NT2/D1 (cell line): ENCODE measurements around the gene SLC44A3.
A peak's percentile ranks its signal among the peaks of the same experiment; 100 is the strongest.

Experiments used
- DNase-seq: peaks from one replicate; pipeline ENCODE4 v3.0.0-alpha.2; 2011; ENCODE audit warnings: low read depth, low spot score
- H3K27me3 ChIP-seq: 2 replicates; pipeline ENCODE4 v1.6.0; 2011; ENCODE audit warnings: mild to moderate bottlenecking; ENCODE audit not compliant: insufficient read length, insufficient read depth
- H3K36me3 ChIP-seq: 2 replicates; pipeline ENCODE4 v1.6.1; 2011; ENCODE audit warnings: mild to moderate bottlenecking, low read length, mixed read lengths; ENCODE audit not compliant: insufficient read depth, insufficient read length
- H3K4me1 ChIP-seq: 2 replicates; pipeline ENCODE4 v1.5.1; 2011; ENCODE audit not compliant: insufficient read depth, insufficient read length
- H3K4me3 ChIP-seq: 2 replicates; pipeline ENCODE4 v1.5.1; 2011; ENCODE audit warnings: low read depth; ENCODE audit not compliant: insufficient read length
- H3K9ac ChIP-seq: 2 replicates; pipeline ENCODE4 v1.6.0; 2011; ENCODE audit warnings: low read depth; ENCODE audit not compliant: insufficient read length
- H3K9me3 ChIP-seq: 2 replicates; pipeline ENCODE4 v1.5.1; 2011; ENCODE audit warnings: mild to moderate bottlenecking, low read length; ENCODE audit not compliant: insufficient read depth
- SUZ12 ChIP-seq: IDR thresholded peaks from 2 replicates; pipeline ENCODE4 v1.6.1; 2011; ENCODE audit not compliant: insufficient read length, insufficient read depth; ENCODE audit errors: extremely low read depth
- YY1 ChIP-seq: IDR thresholded peaks from 2 replicates; pipeline ENCODE4 v1.6.1; 2011; ENCODE audit not compliant: insufficient read length, insufficient read depth
- ZNF274 ChIP-seq: IDR thresholded peaks from 2 replicates; pipeline ENCODE4 v1.6.1; 2011; ENCODE audit warnings: mild to moderate bottlenecking, low read depth, low read length

Gene SLC44A3

DNA sequence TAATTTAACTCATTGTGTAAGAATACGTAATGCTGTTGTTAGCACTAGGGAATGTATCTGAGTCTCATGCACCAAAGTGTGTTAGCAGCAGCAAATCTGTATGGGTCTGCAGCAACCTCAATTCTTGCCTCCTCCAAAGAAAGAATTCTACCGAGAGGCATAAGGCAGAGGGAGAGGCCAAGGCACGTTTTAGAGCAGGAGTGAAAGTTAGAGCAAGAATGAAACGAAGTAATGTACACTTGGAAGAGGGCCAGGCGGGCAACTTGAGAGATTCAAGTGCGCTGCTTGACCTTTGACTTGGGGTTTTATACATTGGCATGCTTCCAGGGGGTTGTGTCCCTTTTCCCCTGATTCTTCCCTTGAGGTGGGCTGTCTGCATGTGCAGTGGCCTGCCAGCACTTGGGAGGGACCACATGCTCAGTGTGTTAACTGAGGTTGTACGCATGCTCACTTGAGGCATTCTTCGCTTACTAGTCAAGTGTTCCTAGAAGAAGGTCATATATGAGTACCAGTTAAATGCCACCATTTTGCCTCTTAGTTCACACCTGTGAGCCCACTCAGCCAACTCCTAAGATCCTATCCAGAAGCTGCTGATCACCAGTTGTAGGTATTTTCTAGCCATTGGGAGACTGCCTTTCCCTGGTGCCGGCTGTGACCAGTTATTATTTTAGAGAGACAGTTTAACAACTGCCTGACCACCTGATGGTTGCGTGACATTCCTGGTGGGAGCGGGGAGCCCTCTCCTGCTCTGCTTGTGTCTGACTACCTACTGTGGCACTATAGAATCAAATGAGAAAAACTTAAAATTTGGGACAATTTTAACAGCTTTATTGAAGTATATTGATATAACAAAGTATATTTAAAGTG lies 109.4 kb downstream of the SLC44A3 start:
- Histone ChIP-seq H3K36me3 (peaks cover 8% of the 10 kb centered on the region), H3K27me3 (no peaks in the 10 kb centered on the region), H3K4me3 (peak overlapping the region; percentile 9), H3K9ac (no peak overlapping the region), H3K4me1 (no peaks in the 10 kb centered on the region), H3K9me3 (no peaks in the 10 kb centered on the region)
- TF ChIP-seq SUZ12 (no peak), ZNF274 (no peak)
- no peak for DNase-seq

DNA sequence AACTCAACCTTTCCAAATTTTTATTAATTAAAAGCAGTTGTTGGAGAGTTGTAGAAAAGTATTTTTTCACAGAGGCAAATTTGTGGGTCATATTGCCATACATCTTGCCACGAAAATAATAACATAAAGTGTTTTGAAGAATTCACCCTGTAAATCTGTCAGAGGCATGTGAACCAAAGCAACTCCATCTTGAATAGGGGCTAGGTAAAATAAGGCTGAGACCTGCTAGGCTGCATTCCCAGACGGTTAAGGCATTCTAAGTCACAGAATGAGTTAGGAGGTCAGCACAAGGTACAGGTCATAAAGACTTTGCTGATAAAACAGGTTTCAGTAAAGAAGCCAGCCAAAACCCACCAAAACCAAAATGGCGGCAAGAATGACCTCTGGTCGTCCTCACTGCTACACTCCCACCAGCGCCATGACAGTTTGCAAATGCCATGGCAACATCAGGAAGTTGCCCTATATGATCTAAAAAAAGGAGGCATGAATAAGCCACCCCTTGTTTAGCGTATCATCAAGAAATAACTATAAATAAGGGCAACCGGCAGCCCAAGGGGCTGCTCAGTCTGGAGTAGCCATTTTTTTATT lies 111.2 kb downstream of the SLC44A3 start:
- Histone ChIP-seq H3K4me3 (no peak overlapping the region), H3K36me3 (no peaks in the 10 kb centered on the region), H3K9ac (no peak overlapping the region), H3K9me3 (no peaks in the 10 kb centered on the region), H3K4me1 (no peaks in the 10 kb centered on the region), H3K27me3 (no peaks in the 10 kb centered on the region)
- DNase-seq: no peak
- TF ChIP-seq ZNF274 (no peak), YY1 (no peak), SUZ12 (no peak)

DNA sequence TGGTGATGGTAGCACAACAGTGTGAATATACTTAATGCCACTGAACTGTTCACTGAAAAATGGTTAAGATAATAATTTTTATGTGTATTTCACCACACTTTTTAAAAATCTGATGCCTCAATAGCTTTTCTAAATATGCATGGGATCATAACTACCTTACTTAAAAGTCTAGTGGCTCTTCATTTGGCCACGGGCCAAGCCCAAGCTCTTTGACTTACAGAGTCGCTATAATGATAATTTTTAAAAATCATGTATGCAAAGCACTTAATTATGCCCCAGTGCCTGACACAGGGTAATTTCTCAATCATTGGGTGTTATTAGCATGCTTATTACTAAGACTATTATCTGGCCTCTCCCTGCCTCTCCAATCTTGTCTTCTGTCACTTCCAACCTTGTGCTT lies 114.4 kb downstream of the SLC44A3 start:
- no peak for DNase-seq
- TF ChIP-seq SUZ12: no peak
- no peak for TF ChIP-seq YY1
- no peak for TF ChIP-seq ZNF274
- H3K4me3 ChIP-seq: no peak overlapping the region

DNA sequence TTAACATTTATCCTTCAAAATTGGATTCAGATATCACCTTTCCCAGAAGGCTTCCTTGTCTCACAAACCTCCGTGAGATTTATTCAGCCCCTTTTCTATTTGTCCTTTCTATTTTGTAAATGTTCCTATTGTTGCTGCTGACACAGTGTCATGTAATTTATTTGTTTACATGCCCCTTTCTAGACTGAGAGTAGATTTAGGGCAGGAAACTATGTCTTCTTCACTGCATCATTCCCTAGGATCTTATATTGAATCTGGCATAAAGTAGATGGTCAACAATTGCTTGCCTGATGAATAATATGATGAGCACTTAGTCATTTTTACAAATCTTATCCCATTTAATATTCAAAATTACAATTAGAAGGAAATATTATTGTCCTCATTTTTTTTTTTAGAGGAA lies 114.9 kb downstream of the SLC44A3 start:
- DNase-seq: no peak
- TF ChIP-seq YY1 (no peak), SUZ12 (no peak), ZNF274 (no peak)
- Histone ChIP-seq H3K4me3 (no peak overlapping the region), H3K27me3 (no peaks in the 10 kb centered on the region), H3K36me3 (no peaks in the 10 kb centered on the region), H3K9me3 (no peaks in the 10 kb centered on the region), H3K9ac (no peak overlapping the region), H3K4me1 (no peaks in the 10 kb centered on the region)

More for the DNA sequence above, 114.4 kb downstream of the SLC44A3 start:
- Histone ChIP-seq H3K36me3 (no peaks in the 10 kb centered on the region), H3K4me1 (no peaks in the 10 kb centered on the region), H3K27me3 (no peaks in the 10 kb centered on the region), H3K9ac (no peak overlapping the region), H3K9me3 (no peaks in the 10 kb centered on the region)

DNA sequence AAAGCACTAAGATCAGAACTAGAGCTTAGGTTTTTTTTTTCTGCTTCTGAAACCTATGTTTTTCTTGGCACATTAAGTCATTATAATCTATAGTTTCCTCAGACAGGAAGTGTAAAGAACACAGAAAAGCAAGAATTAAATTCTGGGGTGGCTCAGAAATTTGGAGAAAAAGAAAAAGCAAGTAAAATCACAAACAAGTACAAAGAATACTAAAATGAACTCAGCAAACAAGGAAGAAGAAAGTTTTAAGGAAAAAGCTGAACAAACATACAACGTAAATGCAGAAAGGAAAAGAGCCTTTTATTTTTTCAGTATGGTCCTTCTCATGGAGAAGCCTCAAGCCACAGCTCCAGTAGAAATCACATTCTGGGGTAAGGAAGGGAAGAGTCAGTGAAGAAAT lies 115.3 kb downstream of the SLC44A3 start:
- no peak overlapping the region for H3K9ac ChIP-seq
- TF ChIP-seq YY1 (no peak), SUZ12 (no peak), ZNF274 (no peak)
- no peaks in the 10 kb centered on the region for H3K9me3 ChIP-seq
- no peak for DNase-seq
- H3K36me3 ChIP-seq: no peaks in the 10 kb centered on the region
- no peak overlapping the region for H3K4me3 ChIP-seq
- H3K4me1 ChIP-seq: no peaks in the 10 kb centered on the region
- H3K27me3 ChIP-seq: no peaks in the 10 kb centered on the region

DNA sequence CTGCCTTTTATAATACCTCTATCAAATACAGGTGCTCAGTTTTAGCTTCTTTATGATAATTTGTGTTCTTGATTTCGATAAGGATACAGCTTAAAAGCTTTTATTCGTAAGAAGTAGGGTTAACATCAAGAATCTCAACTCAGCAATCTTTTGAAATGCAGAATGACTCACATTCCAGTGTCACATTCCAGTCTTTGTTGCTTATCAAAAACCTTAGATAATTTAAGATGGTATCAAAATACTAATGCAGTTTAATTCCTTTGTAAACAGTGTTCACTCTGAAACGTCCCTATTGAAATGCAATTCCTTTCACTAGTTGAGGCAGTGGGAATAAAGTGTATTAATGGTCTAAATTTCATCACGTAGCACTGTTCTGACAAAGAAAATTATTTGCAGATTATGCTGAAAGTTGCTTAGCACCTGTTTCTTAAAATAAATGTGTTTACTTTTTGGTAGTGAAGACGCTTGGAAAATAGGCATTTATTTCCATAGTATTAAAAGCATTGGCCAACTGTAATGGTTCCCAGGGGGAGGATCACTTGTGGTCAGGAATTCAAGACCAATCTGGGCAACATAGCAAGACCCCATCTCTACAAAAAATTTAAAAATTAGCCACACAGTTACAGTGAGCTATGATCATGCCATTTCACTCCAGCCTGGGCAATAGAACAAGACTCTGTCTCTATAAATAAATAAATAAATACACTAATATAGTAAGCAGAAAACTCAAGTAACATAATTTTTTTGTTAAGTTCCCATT lies 116.9 kb downstream of the SLC44A3 start:
- H3K27me3 ChIP-seq: no peaks in the 10 kb centered on the region
- H3K9me3 ChIP-seq: no peaks in the 10 kb centered on the region
- H3K36me3 ChIP-seq: no peaks in the 10 kb centered on the region
- no peaks in the 10 kb centered on the region for H3K4me1 ChIP-seq
- H3K4me3 ChIP-seq: no peak overlapping the region
- TF ChIP-seq SUZ12: no peak
- no peak for TF ChIP-seq ZNF274
- no peak for TF ChIP-seq YY1
- H3K9ac ChIP-seq: no peak overlapping the region
- DNase-seq: no peak

DNA sequence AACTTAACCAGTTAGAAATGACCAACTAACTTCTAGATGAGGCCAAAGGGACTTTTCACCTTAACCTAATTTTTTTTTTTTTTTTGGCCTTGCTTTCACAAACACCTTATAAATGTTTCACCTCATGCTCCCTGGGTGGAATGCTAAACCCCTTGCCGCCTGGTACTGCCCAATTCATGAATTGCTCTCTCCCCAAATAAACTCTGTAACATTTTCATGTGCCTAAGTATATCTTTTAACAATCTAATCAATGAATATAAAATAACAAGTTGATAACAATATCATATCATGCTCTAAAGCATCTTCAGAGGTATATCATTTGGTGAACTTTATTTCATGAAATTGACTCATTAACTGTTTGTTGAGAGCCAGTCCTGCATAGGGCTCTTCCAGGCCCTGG lies 117.7 kb downstream of the SLC44A3 start:
- no peak overlapping the region for H3K9ac ChIP-seq
- H3K27me3 ChIP-seq: no peaks in the 10 kb centered on the region
- H3K4me1 ChIP-seq: no peaks in the 10 kb centered on the region
- TF ChIP-seq ZNF274: no peak
- no peak for TF ChIP-seq YY1
- TF ChIP-seq SUZ12: no peak
- no peak overlapping the region for H3K4me3 ChIP-seq
- H3K36me3 ChIP-seq: no peaks in the 10 kb centered on the region
- DNase-seq: no peak
- H3K9me3 ChIP-seq: no peaks in the 10 kb centered on the region
